HG03196 (cell line): ENCODE measurements around the gene KBTBD3.

Source experiments
- ATAC-seq: cut with Tn5 transposase; IDR thresholded peaks from one replicate; pipeline ENCODE4 v1.9.1; 2021; ENCODE audit not compliant: unreplicated experiment

Gene KBTBD3, protein sequence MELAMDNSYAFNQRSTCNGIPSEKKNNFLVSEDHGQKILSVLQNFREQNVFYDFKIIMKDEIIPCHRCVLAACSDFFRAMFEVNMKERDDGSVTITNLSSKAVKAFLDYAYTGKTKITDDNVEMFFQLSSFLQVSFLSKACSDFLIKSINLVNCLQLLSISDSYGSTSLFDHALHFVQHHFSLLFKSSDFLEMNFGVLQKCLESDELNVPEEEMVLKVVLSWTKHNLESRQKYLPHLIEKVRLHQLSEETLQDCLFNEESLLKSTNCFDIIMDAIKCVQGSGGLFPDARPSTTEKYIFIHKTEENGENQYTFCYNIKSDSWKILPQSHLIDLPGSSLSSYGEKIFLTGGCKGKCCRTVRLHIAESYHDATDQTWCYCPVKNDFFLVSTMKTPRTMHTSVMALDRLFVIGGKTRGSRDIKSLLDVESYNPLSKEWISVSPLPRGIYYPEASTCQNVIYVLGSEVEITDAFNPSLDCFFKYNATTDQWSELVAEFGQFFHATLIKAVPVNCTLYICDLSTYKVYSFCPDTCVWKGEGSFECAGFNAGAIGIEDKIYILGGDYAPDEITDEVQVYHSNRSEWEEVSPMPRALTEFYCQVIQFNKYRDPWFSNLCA

DNA sequence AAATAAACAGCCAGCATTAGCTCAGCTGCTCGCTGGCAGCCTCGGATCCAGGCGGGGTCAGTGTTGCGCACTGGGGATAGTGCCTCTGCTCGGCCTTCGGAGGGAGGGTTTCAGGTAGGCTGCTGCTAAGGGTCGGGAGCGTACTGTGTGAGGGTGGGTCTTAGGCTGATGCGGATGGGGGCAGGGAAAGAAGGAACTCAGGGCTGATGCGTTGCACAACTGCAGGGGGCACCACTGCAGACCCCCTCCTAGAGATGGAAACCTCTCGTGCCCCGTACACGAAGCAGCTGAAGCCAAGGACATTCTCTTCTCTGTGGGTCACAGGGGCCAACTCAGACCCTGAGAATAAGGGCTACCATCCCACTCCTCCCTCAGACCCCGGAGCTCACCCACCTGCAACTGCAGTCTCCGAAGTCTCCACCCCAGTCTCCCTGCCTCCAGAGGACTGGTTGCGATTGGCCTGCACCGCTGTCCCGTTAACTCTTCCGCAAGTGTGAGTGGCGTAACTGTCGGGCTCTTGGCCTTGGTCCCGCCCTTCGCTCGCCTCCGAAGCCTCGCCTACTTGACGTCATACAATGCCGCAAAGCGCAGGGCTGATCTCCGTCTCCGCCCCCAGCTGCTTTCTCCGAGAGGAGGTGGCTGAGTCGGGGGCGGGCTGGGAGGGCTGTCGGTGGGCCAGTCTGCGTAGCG is at the start of gene KBTBD3:
KBTBD3 (minus strand) TSS at position 429 of the 690 bp plus-strand sequence. CDS start 18,250 bp downstream, outside the sequence.
- peak; percentile 97 for ATAC-seq

DNA sequence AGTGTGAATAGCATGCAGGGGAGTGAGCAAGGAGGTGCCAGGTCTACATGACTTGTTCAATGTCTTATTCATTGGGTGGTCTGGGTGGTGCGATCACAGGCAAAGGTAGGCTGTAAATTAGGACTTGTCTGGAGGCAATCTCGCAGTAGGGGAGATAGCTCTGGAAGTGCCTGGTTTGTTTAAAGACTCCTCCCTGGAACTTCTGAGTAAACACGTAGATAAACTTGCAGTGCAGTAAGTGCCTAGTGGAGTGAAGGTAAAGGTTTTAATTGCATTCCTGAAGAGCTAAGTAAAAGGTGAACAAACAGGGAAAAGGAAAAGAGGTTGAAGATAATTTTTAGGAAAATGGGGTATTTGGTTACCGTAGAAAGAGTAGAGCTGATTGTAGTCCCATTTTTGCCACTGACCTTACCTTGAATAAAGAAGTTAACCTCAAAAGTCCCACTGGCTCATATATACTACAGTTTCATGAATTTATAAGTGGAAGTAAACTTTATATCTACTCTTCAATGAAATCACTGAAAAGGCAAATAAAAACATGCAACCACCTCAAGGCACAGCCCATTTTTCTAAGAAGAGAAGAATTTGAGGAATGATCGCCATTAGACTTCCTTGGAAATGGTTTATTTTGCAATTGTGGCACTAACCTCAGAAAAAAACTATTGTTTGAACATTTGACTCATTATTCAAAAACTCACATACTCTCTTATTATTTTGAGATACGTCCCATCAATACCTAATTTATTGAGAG is 44.6 kb upstream of the KBTBD3 start:
- ATAC-seq, result no peak

DNA sequence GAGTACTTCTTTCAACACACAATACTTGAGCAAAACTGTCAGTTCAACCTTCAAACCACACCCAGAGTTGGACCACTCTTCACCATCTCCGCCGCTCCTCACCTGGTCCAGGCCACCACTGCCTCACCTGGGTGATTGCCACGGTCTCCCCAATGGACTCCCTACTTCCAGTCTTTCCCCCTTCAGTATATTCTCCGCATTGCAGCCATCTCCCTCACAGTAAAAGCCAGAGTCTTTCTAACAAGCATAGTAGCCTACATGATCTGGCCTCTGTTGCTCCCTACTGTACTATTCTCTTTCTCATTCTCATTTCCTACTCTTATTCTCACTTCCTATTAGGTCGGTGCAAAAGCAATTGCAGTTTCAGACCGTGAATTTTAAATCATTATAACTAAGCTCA is 28.8 kb upstream of the KBTBD3 start:
- no peak for ATAC-seq

DNA sequence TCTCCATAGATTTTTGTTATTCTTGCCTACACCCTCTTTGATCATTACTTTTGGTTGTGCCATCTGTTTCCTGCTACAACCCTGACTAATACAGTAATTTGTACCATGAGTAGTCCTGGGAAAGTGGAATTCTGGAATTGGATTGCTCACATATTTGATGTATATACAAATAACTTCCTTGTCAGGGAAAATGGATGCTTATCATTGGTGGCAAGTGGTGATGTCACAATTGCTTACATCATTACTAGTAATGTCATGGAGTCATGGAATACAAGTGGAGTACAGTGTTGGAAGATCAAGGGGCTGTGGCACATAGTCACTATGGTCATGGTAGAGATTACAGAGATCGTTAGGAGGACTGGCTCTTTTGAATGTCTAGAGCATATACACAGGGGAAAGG is 24.7 kb upstream of the KBTBD3 start:
- no peak for ATAC-seq

DNA sequence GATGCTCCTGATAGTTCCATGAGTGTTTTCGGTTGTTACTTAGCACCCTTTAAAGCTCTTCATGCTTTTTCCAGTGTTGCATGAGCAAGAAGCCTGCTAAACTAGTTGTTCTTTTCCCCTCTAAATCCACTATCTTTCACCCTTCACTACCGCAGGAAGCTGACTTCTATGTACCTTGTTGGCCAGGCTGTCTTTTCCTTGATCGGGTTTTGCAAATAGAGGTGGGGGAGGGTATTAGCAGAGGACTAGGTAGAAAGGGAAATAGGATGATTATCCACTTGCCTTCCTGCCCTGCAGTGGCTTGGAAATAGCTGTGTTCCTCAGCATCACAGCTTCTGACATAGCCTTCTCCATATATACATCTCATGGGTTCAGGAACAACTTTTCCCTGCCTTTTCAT is 24.2 kb upstream of the KBTBD3 start:
- no peak for ATAC-seq

DNA sequence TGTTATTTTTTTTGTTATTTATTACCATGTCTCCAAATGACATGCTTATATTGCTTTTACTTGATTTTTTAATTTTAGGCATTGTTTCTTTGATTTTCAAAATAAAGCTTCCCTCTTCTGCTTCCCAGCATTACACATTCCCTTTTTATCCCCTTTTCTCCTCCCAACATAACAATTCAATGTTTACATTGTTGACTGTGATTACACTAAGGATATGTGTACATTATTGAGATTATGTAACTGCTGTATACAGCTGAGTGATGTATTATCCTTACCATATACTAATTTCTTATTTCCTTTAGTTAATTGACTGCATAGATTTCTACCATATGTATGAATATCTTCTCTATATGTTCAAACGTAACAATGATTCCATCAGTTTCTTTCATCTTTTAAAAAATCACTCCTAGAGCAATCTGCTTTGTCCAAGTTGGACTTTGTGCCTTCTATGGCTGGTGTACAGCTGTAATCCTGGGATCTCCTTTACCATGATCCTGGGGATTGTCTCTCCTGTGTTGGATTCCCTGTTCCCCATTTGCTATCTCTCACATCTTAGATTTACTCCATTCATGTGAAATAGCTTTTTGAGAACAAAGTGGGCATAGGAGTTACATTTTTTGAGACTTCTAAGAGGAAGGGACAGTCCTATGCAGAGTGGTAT is 21.9 kb upstream of the KBTBD3 start:
- ATAC-seq, result no peak

DNA sequence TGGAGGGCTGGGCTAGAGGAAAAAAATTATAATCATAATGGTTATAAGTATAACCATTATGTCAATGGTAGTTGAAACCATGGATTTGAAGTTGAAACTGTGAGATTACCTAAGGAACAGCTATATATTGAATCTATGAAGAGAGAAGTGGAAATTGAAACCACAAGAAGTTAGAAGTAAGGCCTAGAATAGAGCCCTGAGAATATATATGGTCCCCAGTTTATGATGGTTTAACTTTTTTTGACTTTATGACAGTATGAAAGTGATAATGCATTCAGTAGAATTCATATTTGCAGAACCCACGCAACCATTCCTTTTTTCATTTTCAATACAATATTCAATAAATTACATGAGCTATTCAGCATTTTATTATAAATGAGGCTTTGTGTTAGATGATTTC is 15.3 kb upstream of the KBTBD3 start:
- no peak for ATAC-seq

DNA sequence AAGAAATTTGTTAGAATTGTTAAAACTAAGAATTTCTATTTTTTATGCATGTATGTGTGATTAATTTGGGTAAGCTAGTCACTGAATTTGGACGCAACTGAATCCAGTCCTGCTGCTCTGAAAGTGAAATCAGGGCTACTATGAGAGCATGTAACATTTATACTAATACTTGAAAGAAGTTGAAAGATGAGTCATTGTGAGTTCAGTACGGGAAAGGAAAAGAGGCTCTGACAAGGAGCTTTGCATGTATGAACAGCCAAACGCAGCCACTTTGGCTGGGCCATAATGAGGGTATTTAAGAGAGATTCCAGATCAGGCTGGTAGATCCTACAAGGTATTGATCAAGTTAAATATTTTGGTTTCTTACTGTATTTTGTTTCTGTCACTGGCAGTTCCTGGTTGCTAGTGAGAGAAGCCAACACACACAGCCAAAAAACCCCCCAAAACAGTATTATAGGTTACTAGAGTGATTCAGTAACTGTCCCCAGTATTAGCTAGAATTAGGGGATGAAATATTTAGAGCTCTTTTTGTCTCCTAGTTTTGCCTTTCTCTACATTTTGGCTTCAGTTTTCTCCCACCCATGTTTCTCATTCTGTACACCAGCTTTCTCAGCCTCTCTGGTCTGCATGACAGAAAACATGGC is 14.5 kb upstream of the KBTBD3 start:
- ATAC-seq, result peak; percentile 98

DNA sequence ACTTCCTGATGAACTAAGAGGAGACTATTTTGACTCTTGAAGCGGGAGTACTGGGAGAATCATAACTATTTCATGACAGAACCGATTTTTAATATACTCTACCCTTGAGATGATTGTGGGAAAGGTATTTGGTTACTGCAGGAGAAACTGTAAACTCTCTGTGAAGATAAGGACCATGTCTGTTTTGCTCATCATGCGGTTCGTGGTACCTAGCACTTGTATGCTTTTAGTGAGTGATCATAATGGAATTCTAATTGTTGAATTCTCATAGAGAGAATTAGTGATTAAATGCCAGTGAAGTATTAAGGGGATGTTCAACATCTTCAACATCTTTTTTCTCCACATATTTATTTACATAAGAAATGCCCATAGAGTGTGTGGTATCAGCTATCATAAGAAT is 11.7 kb upstream of the KBTBD3 start:
- ATAC-seq, result no peak

DNA sequence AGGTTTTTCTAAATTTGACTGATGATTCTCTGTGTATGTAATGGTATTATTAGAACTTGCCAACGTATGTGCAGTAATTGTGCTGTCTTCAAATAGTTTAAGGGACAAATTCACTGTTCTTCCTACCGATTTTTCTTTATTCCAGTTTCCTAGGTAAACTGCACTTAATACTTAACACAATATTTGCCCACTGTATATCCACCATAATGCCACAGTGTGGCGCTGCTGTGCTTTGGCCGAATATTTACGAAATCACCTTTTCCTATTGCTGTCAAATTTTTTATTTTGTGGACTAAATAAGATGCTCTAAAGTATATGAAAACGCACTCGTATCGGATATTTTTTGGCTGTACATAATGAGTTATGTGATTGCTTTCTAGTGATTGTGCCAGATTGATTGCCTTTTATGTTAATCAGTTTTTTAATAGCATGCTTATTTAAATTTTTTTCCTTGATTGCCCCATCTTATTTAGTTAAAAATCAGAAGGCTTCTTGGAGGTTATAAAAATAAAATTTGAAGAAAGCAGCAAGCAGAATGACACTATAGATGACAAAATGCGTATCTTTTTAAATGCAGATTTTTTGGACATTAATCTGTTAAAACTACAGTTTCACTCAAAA is 10.8 kb upstream of the KBTBD3 start:
- no peak for ATAC-seq

DNA sequence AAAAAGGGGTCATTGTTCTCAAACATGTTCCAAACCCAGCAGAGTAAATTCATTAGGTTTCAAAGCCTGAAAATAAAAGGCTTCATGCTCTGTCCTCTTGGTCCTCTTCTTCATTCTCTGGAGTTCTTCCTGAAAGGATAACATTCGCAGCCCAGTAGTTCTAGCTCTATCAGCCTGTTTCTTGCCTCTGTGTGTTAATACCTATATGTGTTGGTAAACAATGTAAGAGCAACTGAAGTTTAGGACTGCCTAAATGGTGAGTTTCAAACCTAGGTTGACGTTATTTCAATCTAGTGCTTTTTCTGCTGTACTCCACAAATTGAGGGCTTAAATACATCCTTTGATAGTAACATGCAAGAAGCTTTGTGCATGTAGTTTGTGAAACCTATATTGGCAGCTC is 9.7 kb upstream of the KBTBD3 start:
- ATAC-seq, result no peak

DNA sequence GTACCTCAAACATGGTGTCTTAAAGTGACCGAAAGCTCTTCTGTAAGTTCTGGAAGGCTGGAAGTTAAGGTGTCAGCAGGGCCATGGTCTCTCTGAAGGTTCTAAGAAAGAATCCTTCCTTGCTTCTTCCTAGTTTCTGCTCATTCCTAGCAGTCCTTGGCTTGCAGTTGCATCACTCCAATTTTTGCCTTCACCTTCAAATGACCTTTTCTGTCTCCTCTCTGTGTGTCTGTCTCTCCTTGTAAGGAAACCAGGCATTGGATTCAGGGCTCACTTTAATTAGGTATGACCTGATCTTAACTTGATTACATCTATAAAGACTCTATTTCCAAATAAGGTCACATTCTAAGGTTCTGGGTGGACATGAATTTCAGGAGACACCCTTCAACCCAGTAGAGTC is 9.0 kb upstream of the KBTBD3 start:
- ATAC-seq, result no peak

DNA sequence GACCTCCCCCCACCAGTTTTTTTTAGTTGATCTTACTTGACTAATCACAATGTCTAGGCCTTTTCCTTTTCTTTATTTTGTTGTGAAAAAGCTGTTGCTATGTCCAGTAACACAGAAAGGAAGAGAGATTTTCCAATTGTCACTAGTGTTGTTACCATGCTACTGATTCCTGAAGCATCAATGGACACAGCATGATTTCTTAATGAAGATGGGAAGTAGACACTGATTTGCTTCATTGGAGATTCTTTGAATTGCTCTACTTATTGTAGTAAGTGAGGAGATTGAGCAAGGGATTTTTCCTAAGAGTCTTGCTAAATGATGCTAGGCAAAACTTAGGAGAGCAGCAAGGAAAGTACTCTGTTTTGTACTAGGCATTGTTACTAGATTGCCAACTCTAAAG is 4.9 kb upstream of the KBTBD3 start:
- ATAC-seq, result no peak

DNA sequence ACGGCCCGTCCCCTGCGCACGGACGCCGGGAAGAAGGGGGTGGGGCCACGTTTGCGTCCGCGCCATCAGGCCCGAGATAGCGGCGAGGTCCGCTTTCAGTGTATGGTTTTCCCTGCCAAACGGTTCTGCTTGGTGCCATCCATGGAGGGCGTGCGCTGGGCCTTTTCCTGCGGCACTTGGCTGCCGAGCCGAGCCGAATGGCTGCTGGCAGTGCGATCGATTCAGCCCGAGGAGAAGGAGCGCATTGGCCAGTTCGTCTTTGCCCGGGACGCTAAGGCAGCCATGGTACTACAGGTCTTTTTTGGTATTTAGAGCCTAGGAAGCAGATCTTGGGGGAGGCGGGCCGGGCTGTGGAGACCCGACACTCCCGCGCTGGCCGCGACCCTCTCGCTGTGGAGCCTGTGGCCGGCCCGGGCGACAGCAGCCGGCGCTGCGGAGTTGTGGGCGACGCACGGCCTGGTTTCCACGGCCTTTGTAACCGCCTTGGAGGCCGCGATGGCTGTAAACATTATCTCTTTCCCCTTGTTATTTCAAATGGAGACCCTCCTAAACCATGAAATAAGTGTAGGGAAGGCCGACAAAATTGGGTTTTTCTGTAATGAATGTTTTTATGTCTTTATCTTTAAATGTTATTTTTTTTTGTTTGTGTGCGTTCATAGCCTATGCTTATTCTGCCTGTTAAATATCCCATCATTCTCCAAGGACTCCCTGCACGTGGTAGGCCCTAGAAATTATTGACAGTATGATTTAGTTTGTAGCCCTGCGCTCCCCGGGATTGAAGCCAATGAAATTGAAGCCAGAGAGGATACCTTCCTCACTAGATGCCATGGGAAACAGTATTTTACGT is 685 bp upstream of the KBTBD3 start, which contains the start of gene AASDHPPT:
AASDHPPT (plus strand) TSS at position 54 of the 847 bp plus-strand sequence; CDS start at position 103, 49 bp downstream.
- peak; percentile 16 for ATAC-seq

DNA sequence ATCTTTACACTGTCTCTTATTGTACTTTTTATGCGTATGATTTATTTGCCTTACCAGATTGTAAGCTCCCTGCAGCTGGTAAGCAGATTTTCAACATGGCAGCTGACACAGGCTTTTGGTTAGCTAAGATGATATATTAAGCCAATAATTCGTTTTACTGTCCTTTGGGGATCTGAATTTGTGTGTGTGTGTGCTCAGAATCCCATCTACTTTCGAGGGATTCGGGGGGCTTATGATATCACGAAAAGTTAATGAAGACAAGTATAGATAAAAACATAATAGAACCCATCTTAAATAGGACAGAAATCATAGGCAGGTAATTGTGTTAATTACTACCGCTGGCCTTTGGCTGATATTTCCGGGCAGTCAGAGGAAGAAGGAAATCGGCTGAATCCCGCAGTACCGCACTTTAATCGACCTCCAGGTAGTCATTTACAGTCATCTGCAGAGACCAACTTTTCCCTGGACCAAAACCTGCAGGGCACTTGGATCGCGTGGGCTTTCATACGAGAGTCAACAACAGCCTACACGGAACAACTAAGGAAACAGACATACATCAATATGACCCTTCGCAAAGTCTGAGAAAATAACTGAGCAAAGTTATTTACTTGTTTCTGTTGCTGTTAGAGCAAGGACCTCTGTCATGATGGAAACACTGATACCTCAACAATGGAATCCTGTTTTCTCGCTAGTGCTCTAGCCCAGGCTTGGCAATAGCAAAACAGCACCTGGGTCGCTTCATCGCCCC is 802 bp downstream of the KBTBD3 start:
- ATAC-seq, result no peak

DNA sequence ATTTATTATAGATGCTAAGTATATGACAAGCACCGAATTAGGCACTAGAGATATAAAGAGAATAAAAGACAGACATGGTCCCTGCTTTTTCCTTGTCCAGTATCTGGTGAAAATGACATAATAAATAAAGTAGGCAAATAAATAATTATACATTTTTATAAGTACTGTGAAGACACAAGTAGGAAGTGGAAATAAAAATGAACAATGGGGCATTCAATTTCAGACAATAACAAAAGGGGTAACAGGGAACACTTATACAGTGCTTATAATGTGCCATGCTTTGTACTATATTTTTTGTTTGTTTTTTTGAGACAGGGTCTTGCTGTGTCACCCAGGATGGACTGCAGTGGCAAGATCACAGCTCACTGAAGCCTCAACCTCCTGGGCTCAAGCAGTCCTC is 4.3 kb downstream of the KBTBD3 start:
- ATAC-seq, result no peak

DNA sequence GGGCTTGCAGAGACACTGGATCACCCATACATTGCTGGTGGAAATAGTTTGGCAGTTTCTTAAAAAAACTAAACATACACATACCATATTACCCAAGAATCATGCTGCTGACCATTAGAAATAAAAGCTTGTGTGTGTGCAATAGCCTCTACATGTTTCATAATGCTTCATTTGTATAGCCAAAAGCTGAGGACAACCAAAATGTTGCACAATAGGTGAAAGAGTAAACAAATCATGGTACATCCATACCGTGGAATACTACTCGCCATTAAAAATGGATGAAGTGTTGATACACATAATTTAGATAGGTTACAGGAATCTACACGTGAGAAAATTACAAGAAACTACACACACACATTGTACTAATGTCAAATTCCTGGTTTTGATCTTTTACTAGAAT is 6.5 kb downstream of the KBTBD3 start:
- no peak for ATAC-seq

DNA sequence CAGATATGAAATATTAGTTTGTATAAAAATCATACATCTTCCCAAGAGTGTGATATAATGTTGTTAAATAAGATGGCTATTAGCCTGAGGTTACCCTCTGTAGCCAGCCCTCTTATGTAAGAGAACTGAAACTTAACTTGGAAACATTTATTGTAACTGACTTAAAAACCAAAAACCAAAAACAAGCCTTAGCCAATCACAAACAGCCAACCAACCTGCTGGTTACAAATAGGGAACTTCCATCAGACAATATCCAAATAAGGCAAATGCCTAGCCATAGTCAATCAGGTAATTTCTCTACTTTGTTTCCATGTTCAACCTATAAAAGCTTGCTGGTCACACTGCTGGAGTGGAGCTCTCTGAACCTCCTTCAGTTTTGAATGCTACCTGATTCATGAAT is 14.1 kb downstream of the KBTBD3 start:
- ATAC-seq, result no peak
